ENCODE results near the gene ANTXR1.

Gene ANTXR1

GRCh38 chr2:69070969-69071368 is 58.0 kb downstream of the ANTXR1 start:
- no peak for DNase-seq (ENCODE audit: low read depth in 1 of 2, low spot score in 1 of 2)

DNA sequence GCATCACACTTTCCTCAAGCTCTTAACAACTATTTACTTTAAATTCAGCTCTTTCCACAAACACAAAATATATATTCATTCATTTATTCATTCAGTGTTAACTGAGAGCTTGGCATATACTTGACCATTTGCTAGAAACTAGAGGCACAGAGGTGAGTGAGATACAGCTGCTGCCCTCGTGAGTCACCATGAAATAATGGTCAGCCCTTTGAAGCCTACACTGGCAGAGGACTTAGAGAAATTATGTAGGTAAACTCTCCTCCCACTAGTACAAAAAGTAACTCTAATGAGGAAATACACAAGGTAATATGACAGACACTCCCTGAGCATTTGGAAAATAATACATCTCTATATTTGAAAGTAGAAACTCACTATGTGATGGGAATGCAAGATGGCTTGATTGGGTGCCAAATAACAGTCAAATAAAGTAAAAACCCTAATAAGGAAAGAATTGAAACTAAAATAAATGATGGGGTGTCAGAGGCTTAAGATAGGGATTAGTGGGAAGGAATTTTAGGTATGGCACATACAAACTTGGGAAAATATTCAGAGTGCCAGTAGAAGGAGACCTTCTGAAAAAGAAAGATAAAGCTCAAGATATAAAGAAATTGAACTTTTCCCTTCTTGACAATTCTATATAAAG is 61.1 kb downstream of the ANTXR1 start:
- DNase-seq (ENCODE audit: low read depth in 1 of 2, low spot score in 1 of 2) = no peak

DNA sequence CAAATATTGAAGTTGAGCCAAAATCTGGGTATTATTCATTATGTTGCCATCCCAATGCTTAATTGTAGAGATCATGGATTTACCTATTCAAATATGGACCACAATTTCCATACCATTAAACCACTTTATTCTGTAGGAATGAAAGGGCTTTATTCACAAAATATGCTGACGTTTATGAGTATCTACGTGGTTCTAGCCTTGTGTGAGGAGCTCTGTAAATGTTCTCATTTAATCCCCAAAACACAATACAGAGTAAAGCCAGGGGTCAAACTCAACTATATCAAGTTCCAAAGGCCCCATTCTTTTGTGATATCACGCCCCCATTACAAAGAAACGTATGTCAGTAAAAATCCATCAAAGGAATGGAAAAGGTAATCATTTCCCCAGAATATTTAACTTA is 61.9 kb downstream of the ANTXR1 start:
- no peak for DNase-seq (ENCODE audit: low read depth in 1 of 2, low spot score in 1 of 2)

DNA sequence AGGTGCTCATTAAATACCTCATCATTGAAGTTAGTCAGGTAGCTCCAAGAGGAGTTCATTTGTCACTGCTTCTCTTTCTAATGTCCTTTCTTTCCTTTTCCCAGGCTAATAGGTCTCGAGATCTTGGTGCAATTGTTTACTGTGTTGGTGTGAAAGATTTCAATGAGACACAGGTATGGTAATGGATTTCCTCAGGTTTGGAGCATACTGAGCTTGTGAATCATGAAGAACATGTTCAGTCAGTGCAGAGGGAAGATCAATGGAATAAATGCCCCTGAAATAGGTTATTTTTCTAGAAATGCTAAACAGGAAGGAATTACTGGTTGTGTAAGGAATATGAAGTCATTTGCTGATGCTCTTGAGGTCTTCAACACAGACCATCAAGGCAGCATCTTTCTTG is 62.5 kb downstream of the ANTXR1 start:
- no peak for DNase-seq (ENCODE audit: low read depth in 1 of 2, low spot score in 1 of 2)

DNA sequence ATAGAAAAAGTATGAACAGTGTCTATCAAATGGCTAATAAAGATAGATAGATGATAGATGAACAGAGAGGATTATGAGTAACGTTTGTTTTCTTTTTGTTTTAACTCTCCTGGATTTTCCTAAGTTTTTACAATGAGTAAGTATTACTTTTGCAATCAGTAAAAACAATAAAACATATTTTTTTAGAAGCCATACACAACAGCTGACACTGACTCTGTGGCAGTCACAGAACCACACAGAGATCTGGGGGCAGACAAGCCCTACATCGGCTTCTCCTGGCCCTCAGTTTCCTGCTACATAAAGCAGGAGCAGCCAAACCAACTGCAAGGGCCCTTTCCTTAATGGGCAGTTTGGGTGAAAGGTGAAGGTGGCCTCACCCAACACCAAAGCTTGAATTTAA is 63.6 kb downstream of the ANTXR1 start:
- DNase-seq (ENCODE audit: low read depth in 1 of 2, low spot score in 1 of 2) = no peak

DNA sequence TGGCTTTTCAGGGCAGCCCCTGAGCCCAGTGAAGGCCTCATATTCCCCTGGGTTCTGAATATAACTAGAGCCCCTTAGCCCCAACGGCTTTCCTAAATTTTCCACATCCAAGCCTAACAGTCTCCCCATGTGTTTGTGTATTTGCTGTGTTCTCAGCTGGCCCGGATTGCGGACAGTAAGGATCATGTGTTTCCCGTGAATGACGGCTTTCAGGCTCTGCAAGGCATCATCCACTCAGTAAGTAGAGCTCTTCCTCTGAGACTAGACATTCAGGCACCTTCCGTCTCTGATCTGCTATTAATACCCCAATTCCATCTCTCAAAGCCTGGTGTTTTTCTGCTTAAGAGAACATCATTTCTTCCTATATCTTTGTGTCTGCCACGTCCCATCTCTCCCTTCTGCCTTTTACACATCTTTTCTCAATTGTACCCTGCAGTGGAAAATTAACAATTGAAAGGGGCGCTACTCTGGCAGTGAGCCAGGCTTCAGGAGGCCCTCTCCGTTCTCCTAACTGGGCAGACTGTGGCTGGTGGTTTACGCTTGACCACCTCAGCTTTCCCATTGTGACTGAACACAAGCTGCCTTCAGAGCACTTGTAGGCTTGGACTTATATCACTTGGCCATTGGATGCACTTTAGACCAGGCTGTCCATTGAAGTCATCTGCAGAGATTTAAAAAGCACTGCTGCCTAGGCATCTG is 64.4 kb downstream of the ANTXR1 start:
- no peak for DNase-seq (ENCODE audit: low read depth in 1 of 2, low spot score in 1 of 2)

GRCh38 chr2:69080071-69080470 is 67.1 kb downstream of the ANTXR1 start:
- no peak for DNase-seq (ENCODE audit: low read depth in 1 of 2, low spot score in 1 of 2)

DNA sequence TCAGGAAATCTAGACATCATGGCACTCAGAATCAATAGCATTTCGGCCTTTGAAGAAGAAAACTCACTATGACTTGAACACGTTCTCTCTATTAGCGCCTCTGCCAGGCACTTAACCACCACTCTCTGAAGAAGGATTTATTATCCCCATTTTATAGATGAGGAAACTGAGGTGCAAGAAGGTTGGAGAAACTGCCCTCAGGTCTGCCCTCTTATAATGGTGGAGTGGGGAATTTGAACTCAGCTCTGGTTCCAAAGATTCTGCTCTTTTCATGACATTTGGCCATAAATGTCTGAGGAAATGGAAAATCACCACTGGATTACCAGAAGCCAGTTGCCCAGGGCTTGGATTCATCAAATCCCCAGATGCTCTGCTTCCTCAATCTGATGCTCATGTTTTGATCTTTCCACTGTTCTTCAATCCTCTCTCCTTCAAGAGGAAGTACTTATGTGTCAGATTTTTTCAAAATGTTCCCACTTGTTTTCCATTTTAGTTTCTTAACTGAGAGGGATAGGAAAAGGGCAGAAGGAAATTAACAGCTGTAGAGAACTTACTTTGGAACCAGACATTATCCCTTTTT is 68.1 kb downstream of the ANTXR1 start:
- no peak for DNase-seq (ENCODE audit: low read depth in 1 of 2, low spot score in 1 of 2)

GRCh38 chr2:69081757-69082156 is 68.8 kb downstream of the ANTXR1 start:
- no peak for DNase-seq (ENCODE audit: low read depth in 1 of 2, low spot score in 1 of 2)

GRCh38 chr2:69082430-69082997 is 69.5 kb downstream of the ANTXR1 start:
- DNase-seq (ENCODE audit: low read depth in 1 of 2, low spot score in 1 of 2) = no peak

DNA sequence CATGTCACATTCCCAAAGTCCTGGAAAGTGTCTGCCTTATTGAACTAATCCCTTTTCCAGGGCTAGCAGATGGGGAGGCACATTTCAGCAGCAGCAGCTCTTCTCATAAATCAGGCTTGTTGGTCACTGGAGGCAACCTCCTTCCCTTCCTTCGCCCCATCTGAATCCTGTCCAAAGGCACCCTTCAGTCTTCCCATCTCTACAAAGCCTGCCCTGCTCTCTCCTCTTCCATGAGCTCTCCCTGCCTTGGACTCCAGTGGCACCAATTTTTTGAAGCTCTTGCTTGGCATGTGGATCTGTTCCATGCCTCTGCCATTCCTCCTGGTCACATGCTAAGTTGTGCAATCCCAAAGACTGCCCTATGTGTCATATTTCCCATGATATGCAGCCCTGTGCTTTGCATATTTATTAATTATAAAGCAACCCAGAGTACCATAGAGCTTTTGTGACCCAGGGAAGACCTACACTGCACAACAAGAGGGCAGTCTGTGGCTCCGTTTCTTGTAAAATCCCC is 70.3 kb downstream of the ANTXR1 start:
- no peak for DNase-seq (ENCODE audit: low read depth in 1 of 2, low spot score in 1 of 2)

DNA sequence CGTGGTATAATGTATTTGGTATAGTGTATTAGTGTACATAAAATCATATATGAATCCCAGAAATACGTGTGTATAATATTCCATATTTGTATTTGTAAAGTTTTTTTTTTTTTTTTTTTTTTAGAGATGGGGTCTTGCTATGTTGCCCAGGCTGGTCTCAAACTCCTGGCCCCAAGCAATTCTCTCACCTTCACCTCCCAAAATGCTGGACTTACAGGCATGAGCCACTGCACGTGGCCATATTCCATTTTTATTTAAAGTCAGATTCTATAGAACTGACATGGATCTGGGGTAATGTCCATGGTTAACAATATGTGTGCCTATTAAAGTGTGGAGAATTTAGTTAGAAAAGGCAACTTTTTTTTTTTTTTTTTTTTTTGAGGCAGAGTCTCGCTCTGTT is 71.5 kb downstream of the ANTXR1 start:
- no peak for DNase-seq (ENCODE audit: low read depth in 1 of 2, low spot score in 1 of 2)

DNA sequence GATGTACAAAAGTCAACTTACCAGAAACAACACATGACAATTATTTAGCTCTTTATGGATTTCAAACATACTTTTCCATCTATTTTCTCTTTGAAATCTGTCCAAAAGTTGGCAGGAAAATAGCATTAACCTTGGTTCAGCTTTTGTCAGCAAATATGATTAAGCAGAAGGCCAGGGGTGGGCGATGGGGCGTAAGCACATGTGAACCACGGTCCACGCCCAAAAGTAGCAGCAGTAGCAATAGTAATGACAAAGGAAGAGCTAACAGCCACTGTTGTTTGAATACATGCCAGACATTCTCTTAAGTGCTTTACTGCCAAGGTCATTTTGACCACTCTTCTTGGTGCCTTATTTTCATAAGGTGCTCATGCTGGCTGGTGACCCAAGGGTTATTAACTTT is 73.5 kb downstream of the ANTXR1 start:
- DNase-seq (ENCODE audit: low read depth in 1 of 2, low spot score in 1 of 2) = no peak

DNA sequence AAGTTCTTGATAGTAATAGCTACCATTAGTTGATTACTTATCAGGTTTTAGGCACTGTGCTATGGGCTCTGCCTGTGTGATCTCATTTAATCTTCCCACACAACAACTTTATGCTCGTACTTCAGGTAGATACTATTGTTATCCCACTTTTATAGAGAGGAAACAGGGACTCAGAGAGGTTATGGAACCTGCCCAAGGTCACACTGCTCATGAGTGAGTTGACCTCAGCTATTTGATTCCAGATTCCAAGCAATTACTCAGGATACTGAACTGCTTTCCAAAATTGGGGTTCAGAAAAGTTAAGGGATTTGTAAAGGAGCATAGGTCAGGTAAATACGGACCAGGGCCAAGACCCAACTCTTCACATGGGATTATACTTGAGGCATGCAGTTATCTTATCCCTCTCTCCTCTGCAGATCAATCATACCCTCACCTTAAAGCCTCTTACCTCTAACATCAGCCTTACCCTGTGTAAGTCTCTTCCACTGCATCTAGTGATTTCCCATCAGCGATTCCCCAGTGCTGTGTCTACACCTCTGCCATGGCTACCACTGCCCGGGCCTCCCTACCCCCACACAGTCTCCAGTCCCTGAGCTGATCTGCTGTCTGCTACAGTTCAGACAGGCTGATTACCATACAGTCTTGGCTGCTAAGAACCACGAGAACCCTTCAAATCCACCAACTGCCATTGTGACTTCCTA is 74.4 kb downstream of the ANTXR1 start:
- DNase-seq (ENCODE audit: low read depth in 1 of 2, low spot score in 1 of 2) = no peak

DNA sequence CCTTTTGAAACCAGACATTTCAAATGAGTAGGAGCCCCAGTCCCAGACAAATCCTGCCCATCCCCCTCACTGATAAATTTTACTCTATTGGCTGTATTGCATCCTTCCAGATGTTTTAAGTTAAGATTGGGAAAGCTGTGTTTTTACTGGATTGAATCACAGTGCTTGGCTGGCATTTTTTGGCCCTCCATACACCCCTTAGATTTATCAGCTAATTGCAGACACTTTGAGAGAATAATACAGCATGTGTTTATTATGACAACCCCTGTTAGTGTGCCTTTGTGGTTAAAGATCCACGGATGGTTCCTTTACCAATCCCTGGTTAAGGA is 74.9 kb downstream of the ANTXR1 start:
- DNase-seq (ENCODE audit: low read depth in 1 of 2, low spot score in 1 of 2) = no peak

GRCh38 chr2:69088466-69088865 is 75.5 kb downstream of the ANTXR1 start:
- DNase-seq (ENCODE audit: low read depth in 1 of 2, low spot score in 1 of 2) = no peak

DNA sequence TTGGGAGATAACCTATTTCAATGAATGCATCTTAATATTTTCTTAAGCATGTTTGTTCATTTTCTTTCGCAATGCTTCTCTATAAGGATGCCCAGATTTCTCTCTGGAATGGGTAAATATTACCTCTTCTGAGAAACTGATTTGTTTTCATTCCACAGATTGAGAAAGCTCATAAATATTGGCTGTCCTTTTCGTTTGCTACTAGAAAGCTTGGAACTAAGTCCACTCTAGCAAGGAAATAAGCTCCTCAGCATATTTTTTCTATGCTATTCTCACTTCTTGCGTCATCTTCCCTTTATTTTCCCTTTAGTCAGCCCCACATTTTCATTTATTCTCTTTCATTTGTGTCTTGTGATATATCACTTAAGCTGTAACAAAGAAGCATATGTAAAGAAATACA is 76.3 kb downstream of the ANTXR1 start:
- no peak for DNase-seq (ENCODE audit: low read depth in 1 of 2, low spot score in 1 of 2)

GRCh38 chr2:69089998-69090397 is 77.0 kb downstream of the ANTXR1 start:
- DNase-seq (ENCODE audit: low read depth in 1 of 2, low spot score in 1 of 2) = no peak

- no peak for DNase-seq (ENCODE audit: low read depth in 1 of 2, low spot score in 1 of 2)
These were observed 77.8 kb downstream of the ANTXR1 start for GRCh38 chr2:69090820-69091219.

GRCh38 chr2:69092857-69093256 is 79.9 kb downstream of the ANTXR1 start:
- no peak for DNase-seq (ENCODE audit: low read depth in 1 of 2, low spot score in 1 of 2)

DNA sequence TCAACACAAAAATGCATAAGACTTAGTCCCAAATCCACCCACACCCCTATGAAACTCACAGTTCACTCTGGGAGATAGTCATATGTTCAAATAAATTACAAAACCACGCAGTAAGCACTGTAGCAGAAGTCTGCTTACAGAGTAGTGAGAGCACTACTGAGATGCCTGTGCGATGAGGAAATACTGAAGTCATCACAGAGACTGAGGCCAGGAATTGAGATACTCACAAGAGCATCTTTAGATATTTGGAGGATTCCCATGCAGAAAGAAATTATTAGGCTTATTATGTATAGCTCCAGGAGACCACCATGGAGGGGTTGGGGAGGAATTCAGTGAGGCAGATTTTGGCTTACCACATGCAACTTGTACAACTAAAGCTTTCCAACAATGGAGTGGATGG is 82.3 kb downstream of the ANTXR1 start:
- no peak for DNase-seq (ENCODE audit: low read depth in 1 of 2, low spot score in 1 of 2)
